HG02759 (cell line): Measurements from ENCODE around the gene SNRPA.
"Not testable (repeated sequence)": the region's sequence is repeated elsewhere in the genome, so short reads cannot be mapped to it uniquely, and the experiment has no call there.

Source experiments
- ATAC-seq: cut with Tn5 transposase; IDR thresholded peaks from one replicate; pipeline ENCODE4 v1.9.1; 2021; ENCODE audit warnings: mild to moderate bottlenecking, moderate library complexity; ENCODE audit not compliant: unreplicated experiment

SNRPA gene

GRCh38 chr19:40776364-40776763 is 25.4 kb downstream of the SNRPA start:
- no peak for ATAC-seq

DNA sequence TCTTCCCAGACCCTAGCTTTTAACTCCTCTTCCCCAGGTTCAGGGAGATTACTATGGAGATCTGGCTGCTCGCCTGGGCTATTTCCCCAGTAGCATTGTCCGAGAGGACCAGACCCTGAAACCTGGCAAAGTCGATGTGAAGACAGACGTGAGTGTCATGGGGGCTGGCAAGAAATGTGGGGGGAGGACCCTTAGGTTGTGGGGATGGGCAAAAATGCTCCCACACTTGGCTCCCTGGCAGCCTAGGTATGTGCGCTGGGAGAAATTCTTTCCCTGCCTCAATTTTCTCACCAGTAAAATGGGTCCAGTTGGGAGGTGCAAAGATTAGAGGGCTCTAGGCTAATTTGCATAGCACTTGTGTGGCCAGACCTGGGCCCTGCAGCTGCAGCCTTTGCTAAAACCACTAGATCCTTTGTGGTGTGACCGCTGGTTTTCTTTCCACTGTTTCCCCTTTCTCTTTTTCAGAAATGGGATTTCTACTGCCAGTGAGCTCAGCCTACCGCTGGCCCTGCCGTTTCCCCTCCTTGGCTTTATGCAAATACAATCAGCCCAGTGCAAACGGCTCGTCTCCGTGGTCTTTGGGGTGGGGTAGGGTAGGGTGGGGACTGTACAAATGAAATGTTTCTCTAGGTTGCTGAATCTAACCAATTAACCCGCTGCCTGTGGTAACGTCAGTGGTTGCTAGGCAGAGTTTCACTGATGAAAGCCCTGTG is 26.1 kb downstream of the SNRPA start:
- ATAC-seq, result peak; percentile 55

DNA sequence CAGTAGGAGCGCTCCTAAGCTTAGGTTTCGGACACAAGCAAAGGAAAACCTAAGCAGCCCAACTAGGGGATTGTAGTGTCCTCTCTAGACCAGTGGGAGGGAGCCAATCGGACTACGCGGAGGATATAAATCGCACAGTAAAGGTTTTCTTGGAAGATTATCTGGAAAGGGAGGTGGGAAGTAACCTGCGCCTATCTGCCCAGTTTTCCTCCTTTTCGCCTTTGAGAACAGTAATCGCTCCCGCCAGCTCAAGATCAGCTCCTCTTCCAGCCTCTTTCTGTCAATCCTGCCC is 26.6 kb downstream of the SNRPA start:
- no peak for ATAC-seq

- ATAC-seq, result peak; percentile 64
Measured at GRCh38 chr19:40777937-40778705, 27.1 kb downstream of the SNRPA start, which contains the start of gene RAB4B. TSS of gene RAB4B (plus strand) at chr19:40778247. CDS start at chr19:40778376, 129 bp downstream.

DNA sequence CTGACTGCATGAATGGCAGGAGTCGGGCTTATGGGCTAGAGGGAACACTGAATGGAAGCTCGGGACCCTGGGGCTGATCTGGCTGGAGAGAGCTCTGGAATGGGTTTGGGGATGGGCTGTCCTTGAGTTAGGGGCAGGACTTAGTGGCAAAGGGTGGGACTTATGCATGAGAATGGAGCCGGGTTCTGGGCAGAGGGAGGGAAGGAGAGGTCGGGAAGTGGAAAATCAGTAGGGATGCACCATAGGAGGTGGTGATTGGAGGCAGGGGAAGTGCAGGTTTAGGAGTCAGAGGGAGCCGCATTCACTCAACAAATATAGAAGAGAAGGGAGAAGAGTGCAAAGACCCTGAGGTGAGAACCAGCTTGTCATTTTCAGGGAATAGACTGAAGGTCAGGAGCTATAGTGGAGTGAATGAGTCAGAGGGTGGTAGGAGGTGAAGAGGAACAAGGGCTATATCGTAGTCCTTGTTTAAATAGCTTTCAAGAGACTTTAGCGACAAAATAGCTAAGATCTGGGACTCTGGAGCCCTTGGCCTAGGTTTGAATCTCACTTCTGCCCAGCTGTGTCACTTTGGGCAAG is 27.8 kb downstream of the SNRPA start:
- no peak for ATAC-seq

DNA sequence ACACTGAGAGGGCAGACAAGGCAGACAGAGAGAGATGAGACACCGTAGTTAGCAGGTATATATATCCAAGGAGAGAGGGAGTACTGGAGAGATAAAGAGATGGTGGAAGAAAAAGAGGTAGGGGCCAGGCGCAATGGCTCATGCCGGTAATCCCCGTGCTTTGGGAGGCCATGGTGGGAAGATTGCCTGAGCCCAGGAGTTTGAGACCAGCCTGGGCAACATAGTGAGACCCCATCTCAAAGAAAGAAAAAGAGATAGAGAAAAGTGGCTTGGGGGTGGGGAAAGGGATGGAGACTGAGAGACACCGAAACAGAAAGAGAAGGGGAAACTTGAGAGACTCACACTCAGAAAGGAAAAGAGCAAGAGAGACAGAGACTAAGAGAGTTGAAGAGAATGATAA is 29.6 kb downstream of the SNRPA start:
- ATAC-seq, result no peak

DNA sequence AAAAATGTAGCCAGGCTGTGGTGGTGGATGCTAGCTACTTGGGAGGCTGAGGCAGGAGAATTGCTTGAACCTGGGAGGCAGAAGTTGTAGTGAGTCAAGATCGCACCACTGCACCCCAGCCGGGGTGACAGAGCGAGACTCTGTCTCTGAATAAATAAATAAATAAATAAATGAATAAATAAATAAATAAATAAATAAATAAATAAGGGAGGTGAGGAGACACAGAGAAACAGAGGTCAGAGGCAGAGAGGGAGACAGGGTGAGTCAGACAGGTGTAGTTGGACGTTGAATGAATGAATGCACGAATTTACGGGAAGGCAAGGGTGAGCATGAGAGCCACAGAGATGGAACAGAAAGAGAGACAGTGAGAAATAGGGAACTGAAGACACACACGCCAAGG is 30.1 kb downstream of the SNRPA start:
- ATAC-seq, result no peak

GRCh38 chr19:40783711-40784110 is 32.7 kb downstream of the SNRPA start:
- ATAC-seq, result no peak

DNA sequence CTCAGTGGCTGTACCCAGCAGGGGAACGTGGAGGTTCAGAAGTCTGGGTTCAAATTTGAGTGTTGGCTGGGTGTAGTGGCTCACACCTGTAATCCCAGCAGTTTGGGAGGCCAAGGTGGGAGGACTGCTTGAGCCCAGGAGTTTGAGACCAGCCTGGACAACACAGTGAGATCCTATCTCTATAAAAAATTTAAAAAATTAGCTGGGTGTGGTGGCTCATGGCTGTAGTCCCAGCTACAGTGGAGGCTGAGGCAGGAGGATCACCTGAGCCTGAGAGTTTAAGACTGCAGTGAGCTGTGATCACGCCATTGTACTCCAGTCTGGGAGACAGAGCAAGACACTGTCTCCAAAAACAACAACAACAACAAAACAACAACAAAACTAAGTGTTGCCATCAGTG is 33.1 kb downstream of the SNRPA start:
- ATAC-seq, result not testable (repeated sequence)

- no peak for ATAC-seq
Measured at GRCh38 chr19:40785526-40785925, 34.5 kb downstream of the SNRPA start.

DNA sequence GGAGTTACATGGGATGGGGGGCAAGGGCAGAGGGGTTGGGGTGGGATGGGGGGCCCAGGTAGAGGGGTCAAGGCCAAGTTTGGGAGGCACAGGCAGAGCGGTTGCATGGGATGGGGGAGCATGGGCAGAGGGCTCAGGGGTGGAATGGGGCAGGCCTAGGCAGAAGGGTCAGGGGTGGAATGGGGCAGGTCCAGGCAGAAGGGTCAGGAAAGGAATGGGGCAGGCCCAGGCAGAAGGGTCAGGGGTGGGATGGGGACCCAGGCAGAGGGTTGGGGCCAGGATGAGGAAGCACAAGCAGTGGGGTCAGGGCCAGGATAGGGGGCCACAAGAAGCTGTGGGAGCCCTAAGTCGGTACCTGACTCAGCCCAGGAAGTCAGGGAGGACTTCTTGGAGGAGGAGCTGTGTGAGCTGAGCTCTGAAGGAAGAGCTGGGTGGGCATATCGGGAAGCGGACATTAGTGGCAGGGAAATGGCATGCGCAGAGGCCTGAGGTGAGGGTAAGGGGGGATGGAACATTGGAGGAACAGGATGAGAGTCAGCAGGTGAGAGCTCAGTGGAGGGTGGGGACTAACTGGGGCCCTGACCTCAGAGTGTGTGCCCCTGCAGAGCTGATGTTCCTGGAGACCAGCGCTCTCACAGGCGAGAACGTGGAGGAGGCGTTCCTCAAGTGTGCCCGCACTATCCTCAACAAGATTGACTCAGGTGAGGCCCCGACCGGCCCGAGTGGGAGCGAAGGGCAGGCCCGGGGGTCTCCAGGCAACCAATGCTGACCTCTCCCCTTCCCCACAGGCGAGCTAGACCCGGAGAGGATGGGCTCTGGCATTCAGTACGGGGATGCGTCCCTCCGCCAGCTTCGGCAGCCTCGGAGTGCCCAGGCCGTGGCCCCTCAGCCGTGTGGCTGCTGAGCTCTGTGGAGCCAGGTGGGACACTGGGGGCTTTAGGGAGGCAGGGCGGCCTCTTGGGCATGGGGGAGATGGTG is 35.3 kb downstream of the SNRPA start:
- no peak for ATAC-seq

DNA sequence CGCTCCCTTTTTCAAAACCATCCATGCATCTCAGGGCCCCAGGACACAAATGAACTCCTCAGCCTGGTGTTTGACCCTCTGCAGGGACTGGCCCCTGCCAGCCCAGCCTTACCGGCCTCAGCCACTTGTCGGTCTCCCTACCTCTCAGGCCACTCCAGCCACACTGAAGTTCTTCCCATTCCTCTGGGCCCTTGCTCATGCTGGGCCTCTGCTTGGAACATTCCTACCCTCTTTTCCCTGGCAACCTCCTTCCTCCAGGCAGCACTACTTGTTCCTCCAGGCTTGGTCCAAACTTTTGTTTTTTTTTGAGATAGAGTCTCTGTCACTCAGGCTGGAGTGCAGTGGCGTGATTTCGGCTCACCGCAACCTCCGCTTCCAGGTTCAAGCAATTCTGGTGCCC is 40.3 kb downstream of the SNRPA start:
- ATAC-seq, result no peak

DNA sequence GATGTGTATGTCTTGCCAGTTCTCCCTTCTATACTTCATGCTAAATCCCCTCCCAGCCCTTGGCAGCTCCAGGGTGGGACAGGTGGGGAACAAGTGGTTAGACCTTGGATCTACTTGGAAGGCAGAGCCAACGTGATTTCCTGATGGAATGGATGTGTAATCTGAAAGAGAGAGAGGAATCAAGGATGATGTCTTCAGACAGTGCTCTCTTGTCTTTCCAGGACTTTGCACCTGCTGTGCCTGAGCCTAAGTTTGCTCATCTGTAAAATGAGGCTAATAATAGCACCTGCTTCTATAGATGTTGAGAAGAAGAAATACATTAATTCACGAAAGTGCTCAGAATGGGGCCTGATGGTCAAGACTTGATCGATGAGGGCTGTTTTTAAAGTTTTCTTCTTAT is 41.0 kb downstream of the SNRPA start:
- ATAC-seq, result no peak

- no peak for ATAC-seq
Measured at GRCh38 chr19:40797166-40797962, 46.4 kb downstream of the SNRPA start.

DNA sequence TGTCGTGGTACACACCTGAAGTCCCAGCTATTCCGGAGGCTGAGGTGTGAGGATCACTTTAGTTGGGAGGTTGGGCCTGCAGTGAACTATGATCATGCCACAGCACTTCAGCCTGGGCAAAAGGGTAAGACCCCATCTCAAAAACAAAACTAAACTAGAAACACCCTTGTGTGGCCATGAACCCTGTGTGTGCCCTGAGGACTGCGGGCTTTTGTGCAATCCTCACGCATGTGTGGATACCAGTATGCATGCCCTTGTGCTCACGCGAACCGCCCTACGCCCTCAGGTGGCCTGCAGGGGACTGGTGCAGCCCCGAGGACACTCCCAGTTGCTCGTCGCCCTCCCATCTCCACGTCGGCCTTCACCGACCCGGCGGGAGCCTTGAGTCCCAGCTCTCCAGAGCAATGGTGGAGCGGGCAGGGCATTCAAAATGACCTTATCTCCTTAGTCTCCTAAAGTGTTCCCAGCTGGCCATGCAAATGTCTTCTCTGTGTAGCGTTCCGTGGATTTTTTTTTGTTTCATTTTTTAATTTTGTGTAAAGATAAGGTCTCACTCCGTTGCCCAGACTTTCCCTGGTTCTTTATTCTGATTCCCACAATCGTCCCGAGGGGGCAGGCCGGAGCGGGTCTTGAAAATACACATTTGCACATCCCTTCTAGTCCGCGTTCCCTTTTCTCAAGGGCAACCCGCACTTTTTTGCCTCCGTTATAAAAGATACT is 47.1 kb downstream of the SNRPA start:
- ATAC-seq, result no peak

DNA sequence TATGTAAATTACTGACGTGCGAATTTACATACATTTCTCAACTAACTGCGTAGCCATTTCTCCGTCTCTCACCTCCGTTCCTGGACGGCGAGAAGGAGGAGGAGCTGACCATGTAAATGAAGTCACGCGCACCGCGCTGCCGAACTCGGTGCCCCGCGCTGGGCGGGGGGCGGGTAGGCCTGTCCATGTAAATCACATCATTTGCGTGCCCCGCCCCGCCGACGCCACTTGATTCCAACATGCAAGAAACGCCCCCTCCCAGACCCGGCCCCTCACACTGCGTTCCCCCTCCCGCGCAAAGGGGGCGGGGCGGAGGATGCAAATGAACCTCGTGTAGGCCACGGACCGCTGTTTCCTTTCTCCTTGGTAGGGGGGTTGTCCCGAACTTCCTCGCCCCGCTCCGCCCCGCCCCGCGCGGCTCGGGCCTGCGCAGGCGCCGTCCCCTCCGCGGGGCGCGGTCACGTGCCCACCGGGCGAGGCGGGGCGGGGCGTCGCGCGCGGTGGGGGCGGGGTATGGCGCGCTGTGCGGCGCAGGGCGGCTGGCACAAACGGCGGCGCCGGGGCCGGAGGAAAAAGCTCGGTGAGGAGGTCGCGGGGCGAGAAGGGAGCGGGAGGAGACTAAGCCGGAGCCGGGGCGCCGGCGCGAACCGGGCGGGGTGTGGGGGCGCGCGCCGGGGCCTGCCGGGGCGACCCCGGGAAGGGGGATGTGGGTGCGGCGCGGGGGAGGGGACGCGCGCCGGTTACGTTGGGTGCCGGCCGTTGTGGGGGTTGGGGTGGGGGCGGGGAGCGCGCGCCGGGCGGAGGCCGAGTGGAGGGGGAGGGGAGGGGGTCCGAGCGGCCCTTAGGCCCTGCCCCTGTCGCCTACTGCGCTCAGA is 47.9 kb downstream of the SNRPA start, which contains the start of gene EGLN2:
Gene EGLN2, plus strand, starts transcription at position 509 of the 875 bp plus-strand sequence. CDS start 1,382 bp downstream, outside the sequence.
- peak; percentile 82 for ATAC-seq

- peak; percentile 20 for ATAC-seq
Measured at GRCh38 chr19:40799558-40800338, 48.7 kb downstream of the SNRPA start.
